SU-DHL-6 (cell line): ENCODE results near the gene PRICKLE2.

Source experiments
- EZH2phosphoT487 ChIP-seq: fragments of 200-600 bp; sonication (generic), shearing (Covaris generic); conservative IDR thresholded peaks from 2 replicates; pipeline ENCODE4 v1.6.1; 2018; ENCODE audit warnings: mild to moderate bottlenecking, antibody characterized with exemption, low read length, moderate library complexity, mixed read lengths
- TF ChIP-seq, protein P1 (sequence below): fragments of 200-600 bp; sonication (generic); IDR thresholded peaks from one replicate; pipeline ENCODE4 v1.5.1; 2017; ENCODE audit warnings: antibody characterized with exemption, mild to moderate bottlenecking, low read length, moderate library complexity; ENCODE audit not compliant: insufficient read depth, poor library complexity, severe bottlenecking

DNA sequence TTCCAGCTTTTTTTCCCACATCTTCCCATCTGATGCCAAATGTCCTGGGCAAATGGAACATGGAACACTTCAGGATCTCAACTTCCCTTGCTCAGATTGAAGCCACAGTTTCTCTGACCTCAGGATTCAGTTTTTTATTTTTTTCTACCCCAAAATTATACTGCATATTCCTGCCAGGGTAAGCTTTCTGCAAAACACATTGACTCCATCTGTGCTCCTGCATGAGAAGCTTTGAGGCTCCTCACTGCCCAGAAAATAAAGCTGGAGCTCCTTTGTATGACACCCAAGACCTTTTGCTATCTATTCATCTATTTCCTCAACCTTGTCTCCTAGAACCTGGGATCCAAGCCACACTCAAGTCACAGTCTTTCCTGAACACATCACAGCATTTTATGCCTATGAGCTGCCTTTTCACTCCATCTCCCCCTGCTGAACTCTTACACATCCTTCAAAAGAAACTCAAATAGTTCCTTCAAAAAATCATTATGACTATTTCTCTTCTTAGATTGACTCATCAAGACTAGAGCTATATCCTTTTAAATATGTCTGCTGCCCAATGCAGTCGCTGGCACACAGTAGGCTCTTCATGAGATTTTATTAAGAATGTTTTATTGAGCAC is 144.5 kb downstream of the PRICKLE2 start:
- TF ChIP-seq, protein P1, sequence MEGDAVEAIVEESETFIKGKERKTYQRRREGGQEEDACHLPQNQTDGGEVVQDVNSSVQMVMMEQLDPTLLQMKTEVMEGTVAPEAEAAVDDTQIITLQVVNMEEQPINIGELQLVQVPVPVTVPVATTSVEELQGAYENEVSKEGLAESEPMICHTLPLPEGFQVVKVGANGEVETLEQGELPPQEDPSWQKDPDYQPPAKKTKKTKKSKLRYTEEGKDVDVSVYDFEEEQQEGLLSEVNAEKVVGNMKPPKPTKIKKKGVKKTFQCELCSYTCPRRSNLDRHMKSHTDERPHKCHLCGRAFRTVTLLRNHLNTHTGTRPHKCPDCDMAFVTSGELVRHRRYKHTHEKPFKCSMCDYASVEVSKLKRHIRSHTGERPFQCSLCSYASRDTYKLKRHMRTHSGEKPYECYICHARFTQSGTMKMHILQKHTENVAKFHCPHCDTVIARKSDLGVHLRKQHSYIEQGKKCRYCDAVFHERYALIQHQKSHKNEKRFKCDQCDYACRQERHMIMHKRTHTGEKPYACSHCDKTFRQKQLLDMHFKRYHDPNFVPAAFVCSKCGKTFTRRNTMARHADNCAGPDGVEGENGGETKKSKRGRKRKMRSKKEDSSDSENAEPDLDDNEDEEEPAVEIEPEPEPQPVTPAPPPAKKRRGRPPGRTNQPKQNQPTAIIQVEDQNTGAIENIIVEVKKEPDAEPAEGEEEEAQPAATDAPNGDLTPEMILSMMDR = no peak
- TF ChIP-seq EZH2phosphoT487 = no peak
